Stomach (tissue), 4 donors: ENCODE data around the gene OCIAD2.

ENCODE experiments used
- EP300 ChIP-seq: sonication (generic); formaldehyde crosslinking; IDR thresholded peaks from one replicate; pipeline ENCODE4 v1.6.1; 2017; ENCODE audit warnings: antibody characterized with exemption
- POLR2A ChIP-seq, 4 donors: fragments of 450-650 bp; IDR thresholded peaks; one replicate each; pipeline ENCODE4 v1.6.1; 2016; ENCODE audit warnings: antibody characterized with exemption in 4 of 4, control low read depth in 2 of 4, mild to moderate bottlenecking in 1 of 4, moderate library complexity in 1 of 4
- POLR2AphosphoS5 ChIP-seq, 3 donors: sonication (generic); formaldehyde crosslinking; IDR thresholded peaks; one replicate each; pipeline ENCODE4 v1.6.1; 2016; ENCODE audit warnings: antibody characterized with exemption in 3 of 3
- TF ChIP-seq, protein P1 (sequence below), 7 experiments: fragments of 450-650 bp in 4 of 7; fragments of 200-600 bp in 3 of 7; sonication (generic) in 3 of 7; IDR thresholded peaks; one replicate each; pipeline ENCODE4 v1.5.1; 2016 to 2019; ENCODE audit warnings: antibody characterized with exemption in 7 of 7, control low read depth in 2 of 7, mild to moderate bottlenecking in 1 of 7

DNA sequence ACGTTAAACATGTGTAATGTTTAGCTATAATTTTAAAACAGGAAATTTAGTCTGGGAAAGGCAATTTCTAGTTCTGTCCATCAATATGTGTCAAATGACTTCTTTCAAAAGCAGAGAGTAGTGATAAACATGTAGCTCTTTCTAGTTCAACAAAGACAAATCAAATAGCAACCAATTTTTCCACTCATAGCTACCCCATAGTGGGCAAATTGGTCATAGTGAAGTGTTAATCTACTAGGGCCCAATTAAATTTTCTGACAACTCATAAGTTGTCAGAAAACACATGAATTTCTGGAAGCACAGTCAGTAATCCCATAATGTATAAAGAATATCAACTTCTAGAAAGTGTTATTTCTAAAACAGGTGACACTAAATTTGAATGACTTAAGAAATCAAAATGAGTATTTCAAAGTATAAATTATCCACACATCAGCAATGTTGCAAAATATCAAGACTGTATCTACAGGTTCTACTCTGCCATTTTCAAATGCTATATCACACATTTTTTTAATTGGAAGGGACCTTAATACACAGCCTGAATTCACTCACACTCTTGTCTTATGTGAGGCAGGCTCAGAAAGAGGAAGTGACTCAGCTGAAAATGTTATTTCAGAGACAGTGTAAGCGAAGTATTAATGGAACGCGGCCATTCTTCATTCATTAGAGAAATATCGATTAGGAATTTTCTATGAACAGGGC is 7.7 kb downstream of the OCIAD2 start:
- TF ChIP-seq EP300 (no peak), POLR2A (IDR thresholded peaks at IDR 0.05) (no peak), POLR2AphosphoS5 (IDR thresholded peaks at IDR 0.05) (no peak)
- TF ChIP-seq, protein P1, sequence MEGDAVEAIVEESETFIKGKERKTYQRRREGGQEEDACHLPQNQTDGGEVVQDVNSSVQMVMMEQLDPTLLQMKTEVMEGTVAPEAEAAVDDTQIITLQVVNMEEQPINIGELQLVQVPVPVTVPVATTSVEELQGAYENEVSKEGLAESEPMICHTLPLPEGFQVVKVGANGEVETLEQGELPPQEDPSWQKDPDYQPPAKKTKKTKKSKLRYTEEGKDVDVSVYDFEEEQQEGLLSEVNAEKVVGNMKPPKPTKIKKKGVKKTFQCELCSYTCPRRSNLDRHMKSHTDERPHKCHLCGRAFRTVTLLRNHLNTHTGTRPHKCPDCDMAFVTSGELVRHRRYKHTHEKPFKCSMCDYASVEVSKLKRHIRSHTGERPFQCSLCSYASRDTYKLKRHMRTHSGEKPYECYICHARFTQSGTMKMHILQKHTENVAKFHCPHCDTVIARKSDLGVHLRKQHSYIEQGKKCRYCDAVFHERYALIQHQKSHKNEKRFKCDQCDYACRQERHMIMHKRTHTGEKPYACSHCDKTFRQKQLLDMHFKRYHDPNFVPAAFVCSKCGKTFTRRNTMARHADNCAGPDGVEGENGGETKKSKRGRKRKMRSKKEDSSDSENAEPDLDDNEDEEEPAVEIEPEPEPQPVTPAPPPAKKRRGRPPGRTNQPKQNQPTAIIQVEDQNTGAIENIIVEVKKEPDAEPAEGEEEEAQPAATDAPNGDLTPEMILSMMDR (IDR thresholded peaks at IDR 0.05): no peak
